HEK293 (cell line): ENCODE results near the gene TAS2R40.

Source experiments
- CTCF ChIA-PET: fragments of 350-600 bp; formaldehyde crosslinking; extraction: SDS; loops from one replicate; lab custom pipeline; 2021; ENCODE audit warnings: antibody characterized with exemption; lab: Yijun Ruan, JAX
- POLR2A ChIA-PET: fragments of 300-600 bp; formaldehyde crosslinking; extraction: SDS; loops from one replicate; lab custom pipeline; 2020; ENCODE audit warnings: antibody characterized with exemption, inconsistent platforms; lab: Yijun Ruan, JAX
- H3K27ac ChIP-seq: fragments of 200-500 bp; sonication (Bioruptor generic); 2 replicates; pipeline ENCODE4 v1.5.1; 2014; ENCODE audit warnings: low read depth, low read length, control low read depth, inconsistent platforms; ENCODE audit errors: extremely low read depth
- H3K36me3 ChIP-seq, 2 experiments: fragments of 200-500 bp in 1 of 2; sonication (Bioruptor generic) in 1 of 2; 1 replicate in 1 of 2; 2 replicates in 1 of 2; pipeline ENCODE4 v1.5.1; 2014 to 2017; ENCODE audit warnings: inconsistent platforms in 2 of 2, low read length in 2 of 2; ENCODE audit not compliant: control insufficient read depth in 2 of 2, insufficient read depth in 1 of 2
- H3K4me1 ChIP-seq: fragments of 200-500 bp; sonication (Bioruptor generic); 2 replicates; pipeline ENCODE4 v1.5.1; 2014; ENCODE audit warnings: mild to moderate bottlenecking, low read length, inconsistent platforms; ENCODE audit not compliant: control insufficient read depth, insufficient read depth
- H3K4me3 ChIP-seq: 2 replicates; pipeline ENCODE4 v1.5.1; 2011; ENCODE audit warnings: low read depth, mild to moderate bottlenecking, control low read depth, low read length, moderate library complexity
- H3K9me3 ChIP-seq: fragments of 200-500 bp; sonication (Bioruptor generic); 2 replicates; pipeline ENCODE4 v1.5.1; 2014; ENCODE audit warnings: low read depth, low read length, inconsistent platforms; ENCODE audit not compliant: control insufficient read depth, insufficient read depth
- BCL11B ChIP-seq: fragments of 450-650 bp; formaldehyde crosslinking; IDR thresholded peaks from 2 replicates; pipeline ENCODE4 v1.5.1; 2016; ENCODE audit warnings: low read depth, missing biosample characterization, missing genetic modification characterization
- FEZF1 ChIP-seq: fragments of 450-650 bp; formaldehyde crosslinking; IDR thresholded peaks from 2 replicates; pipeline ENCODE4 v1.5.1; 2016; ENCODE audit warnings: missing biosample characterization, missing genetic modification characterization
- KLF7 ChIP-seq: fragments of 450-650 bp; formaldehyde crosslinking; IDR thresholded peaks from 2 replicates; pipeline ENCODE4 v1.5.1; 2016; ENCODE audit warnings: missing biosample characterization, missing genetic modification characterization, borderline replicate concordance
- OSR2 ChIP-seq: fragments of 450-650 bp; formaldehyde crosslinking; IDR thresholded peaks from 2 replicates; pipeline ENCODE4 v1.5.1; 2016; ENCODE audit warnings: missing biosample characterization, missing genetic modification characterization
- RBAK ChIP-seq: fragments of 450-650 bp; formaldehyde crosslinking; IDR thresholded peaks from 2 replicates; pipeline ENCODE4 v1.5.1; 2016; ENCODE audit warnings: missing biosample characterization, missing genetic modification characterization
- ZNF19 ChIP-seq: fragments of 450-650 bp; formaldehyde crosslinking; IDR thresholded peaks from 2 replicates; pipeline ENCODE4; 2016; ENCODE audit warnings: missing biosample characterization, missing genetic modification characterization, low read depth
- ZNF24 ChIP-seq: fragments of 450-650 bp; formaldehyde crosslinking; IDR thresholded peaks from 2 replicates; pipeline ENCODE4 v1.5.1; 2016; ENCODE audit warnings: missing biosample characterization, missing genetic modification characterization
- ZNF266 ChIP-seq: fragments of 450-650 bp; formaldehyde crosslinking; IDR thresholded peaks from 2 replicates; pipeline ENCODE4 v1.5.1; 2016; ENCODE audit warnings: missing biosample characterization, missing genetic modification characterization, low read depth
- ZNF302 ChIP-seq: fragments of 450-650 bp; formaldehyde crosslinking; IDR thresholded peaks from 2 replicates; pipeline ENCODE4 v1.5.1; 2016; ENCODE audit warnings: missing biosample characterization, missing genetic modification characterization, low read depth
- ZNF366 ChIP-seq: fragments of 450-650 bp; formaldehyde crosslinking; conservative IDR thresholded peaks from 2 replicates; pipeline ENCODE4 v1.5.1; 2016; ENCODE audit warnings: missing biosample characterization, missing genetic modification characterization
- ZNF416 ChIP-seq: fragments of 450-650 bp; formaldehyde crosslinking; IDR thresholded peaks from 2 replicates; pipeline ENCODE4 v1.5.1; 2016; ENCODE audit warnings: missing biosample characterization, missing genetic modification characterization
- ZNF423 ChIP-seq: fragments of 450-650 bp; formaldehyde crosslinking; IDR thresholded peaks from 2 replicates; pipeline ENCODE4 v1.5.1; 2016; ENCODE audit warnings: missing biosample characterization, missing genetic modification characterization
- ZNF513 ChIP-seq: fragments of 450-650 bp; IDR thresholded peaks from 2 replicates; pipeline ENCODE4 v1.5.1; 2018; ENCODE audit warnings: missing biosample characterization, missing genetic modification characterization
- ZNF549 ChIP-seq: fragments of 450-650 bp; IDR thresholded peaks from 2 replicates; pipeline ENCODE4 v1.5.1; 2018; ENCODE audit warnings: missing biosample characterization, missing genetic modification characterization, mild to moderate bottlenecking, inconsistent platforms, moderate library complexity
- ZNF558 ChIP-seq: fragments of 450-650 bp; formaldehyde crosslinking; IDR thresholded peaks from 2 replicates; pipeline ENCODE4 v1.5.1; 2016; ENCODE audit warnings: missing biosample characterization, missing genetic modification characterization
- ZNF561 ChIP-seq: fragments of 450-650 bp; IDR thresholded peaks from 2 replicates; pipeline ENCODE4 v1.5.1; 2018; ENCODE audit warnings: missing biosample characterization, missing genetic modification characterization, borderline replicate concordance
- ZNF792 ChIP-seq: fragments of 450-650 bp; formaldehyde crosslinking; IDR thresholded peaks from 2 replicates; pipeline ENCODE4 v1.5.1; 2016; ENCODE audit warnings: missing biosample characterization, missing genetic modification characterization
- ZNF837 ChIP-seq: fragments of 450-650 bp; formaldehyde crosslinking; IDR thresholded peaks from 2 replicates; pipeline ENCODE4 v1.5.1; 2016; ENCODE audit warnings: missing biosample characterization, missing genetic modification characterization
- TF ChIP-seq, protein P1 (sequence below): fragments of 450-650 bp; formaldehyde crosslinking; IDR thresholded peaks from 2 replicates; pipeline ENCODE4 v1.5.1; 2016; ENCODE audit warnings: missing biosample characterization, missing genetic modification characterization
- TF ChIP-seq, protein P2 (sequence below): fragments of 450-650 bp; formaldehyde crosslinking; IDR thresholded peaks from 2 replicates; pipeline ENCODE4 v1.5.1; 2016; ENCODE audit warnings: missing biosample characterization, missing genetic modification characterization

The TAS2R40 gene

GRCh38 chr7:143245123-143245522, 23.3 kb downstream of the TAS2R40 start (continued):
- TF ChIP-seq ZNF513 (tag by site-specific recombination) (no peak), ZNF266 (tag by site-specific recombination) (0 out of 2 replicates have a peak, but pooled peaks have one; percentile 16)
- TF ChIP-seq, all 188 proteins: peak for 2

GRCh38 chr7:143247372-143247771, 25.5 kb downstream of the TAS2R40 start:
- no peak overlapping the region for H3K4me3 ChIP-seq
- H3K36me3 ChIP-seq, result no peaks in the 10 kb centered on the region
- H3K4me1 ChIP-seq, result no peaks in the 10 kb centered on the region
- CTCF ChIA-PET, result interaction anchor here (0.6 to 1.5 kb wide), 5 partner anchors 11 to 275 kb away, joined by 3 to 6 read pairs (median 4); no protein-coding TSS in a partner anchor
- H3K9me3 ChIP-seq, result no peaks in the 10 kb centered on the region
- TF ChIP-seq ZNF423 (tag by site-specific recombination) (no peak), ZNF366 (peak; percentile 75)
- POLR2A ChIA-PET, result no interaction called here
- no peak overlapping the region for H3K27ac ChIP-seq

DNA sequence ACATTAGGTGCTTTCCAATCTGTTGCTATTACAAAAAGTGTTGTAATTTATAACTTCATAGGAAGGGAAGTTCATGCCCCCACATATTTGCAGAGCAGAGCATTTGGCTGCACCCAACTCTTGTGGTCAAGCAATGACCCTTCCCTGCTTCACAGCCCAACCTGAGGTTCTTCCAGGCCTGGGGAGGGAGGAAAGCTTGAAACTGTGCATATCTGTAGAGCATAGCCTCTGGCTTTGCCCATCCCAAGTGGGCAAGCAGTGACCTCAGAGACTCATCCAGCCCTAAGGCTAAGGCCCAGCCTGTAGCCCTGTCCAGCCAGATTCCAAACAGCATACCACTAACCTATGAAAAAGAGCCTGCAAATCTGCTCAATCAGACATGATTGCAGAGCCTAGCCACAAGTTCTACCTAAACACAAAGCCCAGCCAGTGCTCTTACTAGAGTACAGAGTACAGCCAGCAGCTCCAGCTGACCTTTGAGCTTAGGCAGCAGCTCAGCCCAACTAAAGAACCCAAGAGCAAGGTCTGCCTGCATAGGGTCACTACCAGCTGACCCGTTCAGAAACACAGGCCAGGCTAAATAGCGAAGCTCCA, 27.0 kb downstream of the TAS2R40 start:
- no peaks in the 10 kb centered on the region for H3K4me1 ChIP-seq
- TF ChIP-seq ZNF423 (tag by site-specific recombination) (no peak), ZNF416 (tag by site-specific recombination) (no peak), ZNF792 (tag by site-specific recombination) (no peak), FEZF1 (tag by site-specific recombination) (no peak), ZNF19 (no peak), ZNF302 (tag by site-specific recombination) (no peak), ZNF561 (no peak), BCL11B (tag by site-specific recombination) (no peak), ZNF837 (no peak), ZNF24 (no peak), ZNF549 (no peak), ZNF558 (tag by site-specific recombination) (no peak), OSR2 (tag by site-specific recombination) (no peak), RBAK (tag by site-specific recombination) (no peak), KLF7 (no peak)
- TF ChIP-seq, protein P1, sequence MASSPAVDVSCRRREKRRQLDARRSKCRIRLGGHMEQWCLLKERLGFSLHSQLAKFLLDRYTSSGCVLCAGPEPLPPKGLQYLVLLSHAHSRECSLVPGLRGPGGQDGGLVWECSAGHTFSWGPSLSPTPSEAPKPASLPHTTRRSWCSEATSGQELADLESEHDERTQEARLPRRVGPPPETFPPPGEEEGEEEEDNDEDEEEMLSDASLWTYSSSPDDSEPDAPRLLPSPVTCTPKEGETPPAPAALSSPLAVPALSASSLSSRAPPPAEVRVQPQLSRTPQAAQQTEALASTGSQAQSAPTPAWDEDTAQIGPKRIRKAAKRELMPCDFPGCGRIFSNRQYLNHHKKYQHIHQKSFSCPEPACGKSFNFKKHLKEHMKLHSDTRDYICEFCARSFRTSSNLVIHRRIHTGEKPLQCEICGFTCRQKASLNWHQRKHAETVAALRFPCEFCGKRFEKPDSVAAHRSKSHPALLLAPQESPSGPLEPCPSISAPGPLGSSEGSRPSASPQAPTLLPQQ (tag by site-specific recombination), result no peak
- TF ChIP-seq, protein P2, sequence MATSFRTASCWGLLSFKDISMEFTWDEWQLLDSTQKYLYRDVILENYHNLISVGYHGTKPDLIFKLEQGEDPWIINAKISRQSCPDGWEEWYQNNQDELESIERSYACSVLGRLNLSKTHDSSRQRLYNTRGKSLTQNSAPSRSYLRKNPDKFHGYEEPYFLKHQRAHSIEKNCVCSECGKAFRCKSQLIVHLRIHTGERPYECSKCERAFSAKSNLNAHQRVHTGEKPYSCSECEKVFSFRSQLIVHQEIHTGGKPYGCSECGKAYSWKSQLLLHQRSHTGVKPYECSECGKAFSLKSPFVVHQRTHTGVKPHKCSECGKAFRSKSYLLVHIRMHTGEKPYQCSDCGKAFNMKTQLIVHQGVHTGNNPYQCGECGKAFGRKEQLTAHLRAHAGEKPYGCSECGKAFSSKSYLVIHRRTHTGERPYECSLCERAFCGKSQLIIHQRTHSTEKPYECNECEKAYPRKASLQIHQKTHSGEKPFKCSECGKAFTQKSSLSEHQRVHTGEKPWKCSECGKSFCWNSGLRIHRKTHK (tag by site-specific recombination), result no peak
- H3K9me3 ChIP-seq, result no peaks in the 10 kb centered on the region
- no peaks in the 10 kb centered on the region for H3K36me3 ChIP-seq
- H3K4me3 ChIP-seq, result no peak overlapping the region
- H3K27ac ChIP-seq, result no peak overlapping the region
- ChIA-PET CTCF (interaction anchor here (2.1 kb wide), 2 partner anchors 8 to 34 kb away, joined by 11 to 12 read pairs; no protein-coding TSS in a partner anchor), POLR2A (interaction anchor here (0.9 kb wide), 1 partner anchor 14 kb away, joined by 3 read pairs; the partner anchor contains the start of gene GSTK1)
